WERI-Rb-1 (cell line): ENCODE measurements around the gene CEP250.
"Not testable (repeated sequence)": the region's sequence is repeated elsewhere in the genome, so short reads cannot be mapped to it uniquely, and the experiment has no call there.

Source experiments
- DNase-seq: peaks from one replicate; pipeline ENCODE4 v3.0.0-alpha.2; 2020
- H3K27ac ChIP-seq: fragments of 250-450 bp; sonication (Bioruptor Pico); 2 replicates; pipeline ENCODE4 v1.5.1; 2020; ENCODE audit warnings: mild to moderate bottlenecking, moderate library complexity
- H3K27me3 ChIP-seq: fragments of 250-450 bp; sonication (Bioruptor Pico); 2 replicates; pipeline ENCODE4 v1.5.1; 2021; ENCODE audit warnings: mild to moderate bottlenecking, low read depth, moderate library complexity; ENCODE audit not compliant: insufficient read depth, severe bottlenecking
- H3K36me3 ChIP-seq: fragments of 250-450 bp; sonication (Bioruptor Pico); 2 replicates; pipeline ENCODE4 v1.5.1; 2020; ENCODE audit warnings: mild to moderate bottlenecking, moderate library complexity
- H3K4me3 ChIP-seq: 2 replicates; pipeline ENCODE4 v1.5.1; 2011; ENCODE audit warnings: low read depth, mild to moderate bottlenecking, control low read depth, low read length
- H3K9me3 ChIP-seq: fragments of 250-450 bp; sonication (Bioruptor Pico); 2 replicates; pipeline ENCODE4 v1.5.1; 2021; ENCODE audit warnings: mild to moderate bottlenecking, moderate library complexity; ENCODE audit not compliant: severe bottlenecking
- TF ChIP-seq, protein P1 (sequence below): IDR thresholded peaks from 2 replicates; pipeline ENCODE4 v1.5.1; 2011; ENCODE audit warnings: low read depth, mild to moderate bottlenecking, control low read depth, inconsistent platforms, low read length

The CEP250 gene

GRCh38 chr20:35515341-35515740, 59.9 kb downstream of the CEP250 start:
- Histone ChIP-seq H3K27me3 (no peaks in the 10 kb centered on the region), H3K36me3 (peaks cover 20% of the 10 kb centered on the region), H3K9me3 (no peaks in the 10 kb centered on the region), H3K4me3 (no peak overlapping the region), H3K27ac (no peak overlapping the region)
- TF ChIP-seq, protein P1, sequence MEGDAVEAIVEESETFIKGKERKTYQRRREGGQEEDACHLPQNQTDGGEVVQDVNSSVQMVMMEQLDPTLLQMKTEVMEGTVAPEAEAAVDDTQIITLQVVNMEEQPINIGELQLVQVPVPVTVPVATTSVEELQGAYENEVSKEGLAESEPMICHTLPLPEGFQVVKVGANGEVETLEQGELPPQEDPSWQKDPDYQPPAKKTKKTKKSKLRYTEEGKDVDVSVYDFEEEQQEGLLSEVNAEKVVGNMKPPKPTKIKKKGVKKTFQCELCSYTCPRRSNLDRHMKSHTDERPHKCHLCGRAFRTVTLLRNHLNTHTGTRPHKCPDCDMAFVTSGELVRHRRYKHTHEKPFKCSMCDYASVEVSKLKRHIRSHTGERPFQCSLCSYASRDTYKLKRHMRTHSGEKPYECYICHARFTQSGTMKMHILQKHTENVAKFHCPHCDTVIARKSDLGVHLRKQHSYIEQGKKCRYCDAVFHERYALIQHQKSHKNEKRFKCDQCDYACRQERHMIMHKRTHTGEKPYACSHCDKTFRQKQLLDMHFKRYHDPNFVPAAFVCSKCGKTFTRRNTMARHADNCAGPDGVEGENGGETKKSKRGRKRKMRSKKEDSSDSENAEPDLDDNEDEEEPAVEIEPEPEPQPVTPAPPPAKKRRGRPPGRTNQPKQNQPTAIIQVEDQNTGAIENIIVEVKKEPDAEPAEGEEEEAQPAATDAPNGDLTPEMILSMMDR: no peak
- DNase-seq: no peak

- TF ChIP-seq, protein P1: no peak
- H3K36me3 ChIP-seq: peaks cover 13% of the 10 kb centered on the region
- H3K4me3 ChIP-seq: no peak overlapping the region
- no peak for DNase-seq
- no peaks in the 10 kb centered on the region for H3K9me3 ChIP-seq
- no peaks in the 10 kb centered on the region for H3K27me3 ChIP-seq
- H3K27ac ChIP-seq: no peak overlapping the region
These were observed 60.7 kb downstream of the CEP250 start for GRCh38 chr20:35515949-35516645.

DNA sequence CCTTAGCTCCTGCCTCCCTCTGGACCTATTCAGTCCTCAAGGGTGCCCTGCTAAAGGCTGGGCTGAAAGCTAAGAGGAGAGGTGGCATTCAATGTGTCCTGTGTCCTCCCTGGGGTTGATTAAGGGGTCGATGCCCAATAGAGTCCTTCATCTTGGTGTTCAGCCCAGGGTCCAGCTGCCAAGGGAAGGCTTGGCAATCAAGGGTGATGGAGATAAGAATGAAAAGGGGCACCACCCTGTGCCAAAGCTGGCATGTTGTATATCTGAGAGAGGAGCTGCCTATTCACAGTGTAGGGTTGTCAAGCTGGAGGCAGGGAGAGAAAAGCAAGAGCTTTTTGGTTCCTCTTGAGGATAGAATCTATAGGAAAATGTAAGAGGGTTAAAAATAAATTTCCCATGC, 61.7 kb downstream of the CEP250 start:
- H3K9me3 ChIP-seq: no peaks in the 10 kb centered on the region
- no peak for DNase-seq
- TF ChIP-seq, protein P1: no peak
- peaks cover 5% of the 10 kb centered on the region for H3K36me3 ChIP-seq
- no peak overlapping the region for H3K27ac ChIP-seq
- H3K27me3 ChIP-seq: no peaks in the 10 kb centered on the region
- H3K4me3 ChIP-seq: no peak overlapping the region

GRCh38 chr20:35517767-35518166, 62.4 kb downstream of the CEP250 start:
- not testable (repeated sequence) for H3K27me3 ChIP-seq, H3K9me3 ChIP-seq, H3K4me3 ChIP-seq, H3K36me3 ChIP-seq, H3K27ac ChIP-seq, DNase-seq

GRCh38 chr20:35518955-35519354, 63.6 kb downstream of the CEP250 start:
- Histone ChIP-seq H3K27me3 (no peaks in the 10 kb centered on the region), H3K27ac (no peak overlapping the region), H3K9me3 (no peaks in the 10 kb centered on the region), H3K4me3 (no peak overlapping the region), H3K36me3 (no peaks in the 10 kb centered on the region; the same call in 1 of the 2 replicates)
- no peak for DNase-seq
- TF ChIP-seq, protein P1: no peak

GRCh38 chr20:35523298-35523888, 68.0 kb downstream of the CEP250 start:
- peak; percentile 24 for DNase-seq
- Histone ChIP-seq H3K9me3 (no peaks in the 10 kb centered on the region), H3K27ac (no peak overlapping the region), H3K36me3 (no peaks in the 10 kb centered on the region), H3K4me3 (no peak overlapping the region), H3K27me3 (no peaks in the 10 kb centered on the region)
- TF ChIP-seq, protein P1: peak; percentile 46; the same call in 1 of the 2 replicates
